Stimulated activated CD8-positive, alpha-beta memory T cell treated with anti-CD3 and anti-CD28 coated beads, Interleukin-7, amount 100 ng/mL, for 24 hours (primary cell): ENCODE results near the gene COL8A1.
"Not testable (repeated sequence)": the region's sequence is repeated elsewhere in the genome, so short reads cannot be mapped to it uniquely, and the experiment has no call there.

Experiments
- DNase-seq: peaks from one replicate; pipeline ENCODE4 v3.0.0-alpha.2; 2020; ENCODE audit warnings: low read depth

The COL8A1 gene

GRCh38 chr3:99710094-99710493, 71.7 kb downstream of the COL8A1 start:
- no peak for DNase-seq

GRCh38 chr3:99711351-99711750, 73.0 kb downstream of the COL8A1 start:
- DNase-seq: no peak

- no peak for DNase-seq
Observed at GRCh38 chr3:99712291-99712954, 74.0 kb downstream of the COL8A1 start.

- no peak for DNase-seq
Observed at GRCh38 chr3:99713440-99713839, 75.0 kb downstream of the COL8A1 start.

- DNase-seq: no peak
Observed at GRCh38 chr3:99714146-99714545, 75.8 kb downstream of the COL8A1 start.

- DNase-seq: no peak
Observed at GRCh38 chr3:99714575-99714974, 76.2 kb downstream of the COL8A1 start.

- no peak for DNase-seq
Observed at GRCh38 chr3:99716463-99716995, 78.1 kb downstream of the COL8A1 start.

GRCh38 chr3:99720985-99721632, 82.7 kb downstream of the COL8A1 start:
- no peak for DNase-seq

GRCh38 chr3:99721633-99722007, 83.2 kb downstream of the COL8A1 start:
- no peak for DNase-seq

GRCh38 chr3:99724276-99724675, 85.9 kb downstream of the COL8A1 start:
- DNase-seq: no peak

GRCh38 chr3:99730870-99731269, 92.5 kb downstream of the COL8A1 start:
- no peak for DNase-seq

GRCh38 chr3:99731499-99731898, 93.1 kb downstream of the COL8A1 start:
- DNase-seq: no peak

- DNase-seq: not testable (repeated sequence)
Observed at GRCh38 chr3:99740371-99740770, 102.0 kb downstream of the COL8A1 start.

GRCh38 chr3:99741588-99741987, 103.2 kb downstream of the COL8A1 start:
- no peak for DNase-seq

GRCh38 chr3:99747915-99748314, 109.5 kb downstream of the COL8A1 start:
- DNase-seq: no peak

- no peak for DNase-seq
Observed at GRCh38 chr3:99751649-99752048, 113.3 kb downstream of the COL8A1 start.

- no peak for DNase-seq
Observed at GRCh38 chr3:99753268-99753975, 115.0 kb downstream of the COL8A1 start.

GRCh38 chr3:99755831-99756230, 117.4 kb downstream of the COL8A1 start:
- no peak for DNase-seq

GRCh38 chr3:99757966-99758365, 119.6 kb downstream of the COL8A1 start:
- no peak for DNase-seq

GRCh38 chr3:99758502-99759177, 120.2 kb downstream of the COL8A1 start:
- DNase-seq: no peak

GRCh38 chr3:99760031-99760430, 121.6 kb downstream of the COL8A1 start:
- no peak for DNase-seq

- DNase-seq: no peak
Observed at GRCh38 chr3:99760629-99761028, 122.2 kb downstream of the COL8A1 start.
